H1 (cell line): ENCODE results near the gene C1QTNF1. TPM values are rescaled to one million over a fixed set of nuclear protein-coding genes. Genes with fewer than 3 reads are reported as not detected.

Source experiments
- CTCF ChIA-PET: fragments of 300-600 bp; sonication (Branson Sonifier 250); formaldehyde crosslinking; loops from one replicate; lab custom pipeline; 2021; ENCODE audit not compliant: partially characterized antibody; lab: Charles Lee
- POLR2A ChIA-PET: fragments of 300-600 bp; sonication (Branson Sonifier 250); formaldehyde crosslinking; loops from one replicate; lab custom pipeline; 2021; ENCODE audit warnings: inconsistent platforms; ENCODE audit not compliant: partially characterized antibody; lab: Charles Lee
- DNase-seq, 2 experiments: peaks; one replicate each; pipeline versions ENCODE4 v3.0.0 to v3.0.0-alpha.2; 2010 to 2022; ENCODE audit warnings: low spot score in 2 of 2, low read depth in 1 of 2, mixed read lengths in 1 of 2
- FAIRE-seq: peaks from 2 replicates; lab custom pipeline; 2011; peaks lifted over from hg19 to GRCh38; lab: Jason Lieb, UNC
- H2AFZ ChIP-seq: 2 replicates; pipeline ENCODE4 v1.8.1; 2012; ENCODE audit warnings: low read length, inconsistent platforms
- H2AK5ac ChIP-seq: 2 replicates; pipeline ENCODE4 v1.6.1; 2013; ENCODE audit warnings: low read depth, low read length
- H2BK120ac ChIP-seq: replicated peaks from 2 replicates; pipeline ENCODE3; 2013; ENCODE audit warnings: low read depth, low read length, inconsistent platforms
- H2BK12ac ChIP-seq: 2 replicates; pipeline ENCODE4 v1.6.1; 2013; ENCODE audit warnings: low read depth, low read length
- H2BK15ac ChIP-seq: 2 replicates; pipeline ENCODE4 v1.6.1; 2013; ENCODE audit warnings: low read length
- H2BK20ac ChIP-seq: 2 replicates; pipeline ENCODE4 v1.6.1; 2013; ENCODE audit warnings: low read length
- H2BK5ac ChIP-seq: 2 replicates; pipeline ENCODE4 v1.6.1; 2013; ENCODE audit warnings: low read depth, low read length
- H3K14ac ChIP-seq: 2 replicates; pipeline ENCODE4 v1.6.1; 2013; ENCODE audit warnings: inconsistent platforms; ENCODE audit not compliant: insufficient read length
- H3K18ac ChIP-seq: 2 replicates; pipeline ENCODE4 v1.6.1; 2013; ENCODE audit warnings: low read length; ENCODE audit errors: extremely low read depth
- H3K23ac ChIP-seq: 2 replicates; pipeline ENCODE4 v1.6.1; 2013; ENCODE audit warnings: inconsistent platforms; ENCODE audit not compliant: insufficient read length
- H3K23me2 ChIP-seq: 2 replicates; pipeline ENCODE4 v1.6.1; 2013; ENCODE audit warnings: low read depth, low read length
- H3K27ac ChIP-seq: 2 replicates; pipeline ENCODE4 v1.6.1; 2011; ENCODE audit warnings: low read depth, low read length, inconsistent platforms
- H3K27me3 ChIP-seq, 4 experiments: replicated peaks in 1 of 4; 1 replicate in 1 of 4; 2 replicates in 3 of 4; pipeline versions ENCODE4 v1.6.1 to v1.8.1; 2011 to 2013; ENCODE audit warnings: low read length in 3 of 4, mild to moderate bottlenecking in 3 of 4, inconsistent platforms in 2 of 4, mixed read lengths in 2 of 4, moderate library complexity in 1 of 4; ENCODE audit not compliant: control insufficient read depth in 3 of 4, insufficient read depth in 3 of 4; ENCODE audit errors: extremely low read depth in 1 of 4
- H3K36me3 ChIP-seq, 4 experiments: 2 replicates each; pipeline versions ENCODE4 v1.6.1 to v1.8.1; 2011 to 2013; ENCODE audit warnings: mild to moderate bottlenecking in 4 of 4, low read length in 3 of 4, moderate library complexity in 2 of 4, control low read depth in 1 of 4, inconsistent platforms in 1 of 4; ENCODE audit not compliant: insufficient read depth in 4 of 4, control insufficient read depth in 2 of 4
- H3K4ac ChIP-seq: replicated peaks from 2 replicates; pipeline ENCODE3; 2013; ENCODE audit warnings: low read length, low read depth, mixed read lengths, inconsistent platforms; ENCODE audit not compliant: insufficient read length
- H3K4me1 ChIP-seq, 4 experiments: replicated peaks in 1 of 4; 1 replicate in 1 of 4; 2 replicates in 3 of 4; pipeline versions ENCODE4 v1.6.1 to v1.8.1; 2011 to 2013; ENCODE audit warnings: low read length in 3 of 4, inconsistent platforms in 2 of 4, mixed read lengths in 1 of 4; ENCODE audit not compliant: insufficient read depth in 4 of 4, control insufficient read depth in 3 of 4
- H3K4me2 ChIP-seq, 2 experiments: 2 replicates each; pipeline versions ENCODE4 v1.6.1 to v1.8.1; 2011 to 2013; ENCODE audit warnings: low read depth in 2 of 2, low read length in 2 of 2, control low read depth in 1 of 2, inconsistent platforms in 1 of 2, mild to moderate bottlenecking in 1 of 2; ENCODE audit not compliant: insufficient read depth in 1 of 2
- H3K4me3 ChIP-seq, 4 experiments: fragments of 200-600, 300-600 bp in 1 of 4; sonication (generic), shearing (Covaris generic), sonication (Bioruptor Twin) in 1 of 4; 2 replicates each; pipeline versions ENCODE4 v1.5.1 to v1.8.1; 2011 to 2016; ENCODE audit warnings: low read length in 4 of 4, low read depth in 3 of 4, control low read depth in 2 of 4, inconsistent platforms in 2 of 4, mild to moderate bottlenecking in 2 of 4, mixed read lengths in 1 of 4, moderate library complexity in 1 of 4; ENCODE audit not compliant: insufficient read depth in 2 of 4; ENCODE audit errors: extremely low read depth in 1 of 4
- H3K56ac ChIP-seq: replicated peaks from 2 replicates; pipeline ENCODE3; 2013; ENCODE audit warnings: low read depth, mild to moderate bottlenecking, mixed read lengths, low read length, inconsistent platforms; ENCODE audit not compliant: insufficient read length
- H3K79me1 ChIP-seq: 2 replicates; pipeline ENCODE4 v1.6.1; 2013; ENCODE audit warnings: low read depth, low read length, control low read depth
- H3K79me2 ChIP-seq, 2 experiments: 2 replicates each; pipeline versions ENCODE4 v1.6.1 to v1.8.1; 2012 to 2013; ENCODE audit warnings: low read length in 2 of 2, mild to moderate bottlenecking in 2 of 2, inconsistent platforms in 1 of 2; ENCODE audit not compliant: insufficient read depth in 2 of 2, control insufficient read depth in 1 of 2
- H3K9ac ChIP-seq, 4 experiments: replicated peaks in 1 of 4; 1 replicate in 1 of 4; 2 replicates in 3 of 4; pipeline versions ENCODE4 v1.6.1 to v1.8.1; 2011 to 2013; ENCODE audit warnings: low read depth in 3 of 4, low read length in 3 of 4, control low read depth in 2 of 4, mild to moderate bottlenecking in 2 of 4, moderate library complexity in 2 of 4, inconsistent platforms in 1 of 4; ENCODE audit errors: extremely low read depth in 1 of 4
- H3K9me3 ChIP-seq, 2 experiments: 2 replicates each; pipeline versions ENCODE4 v1.6.1 to v1.8.1; 2012 to 2013; ENCODE audit warnings: mild to moderate bottlenecking in 2 of 2, moderate library complexity in 2 of 2, control low read depth in 1 of 2, inconsistent platforms in 1 of 2, low read depth in 1 of 2, low read length in 1 of 2, mixed read lengths in 1 of 2; ENCODE audit not compliant: insufficient read depth in 2 of 2
- H4K20me1 ChIP-seq, 2 experiments: replicated peaks in 1 of 2; 2 replicates each; pipeline versions ENCODE3 to v1.8.1; 2011 to 2013; ENCODE audit warnings: inconsistent platforms in 2 of 2, low read length in 2 of 2, mild to moderate bottlenecking in 1 of 2; ENCODE audit not compliant: insufficient read depth in 2 of 2, control insufficient read depth in 1 of 2
- H4K5ac ChIP-seq: 2 replicates; pipeline ENCODE4 v1.6.1; 2013; ENCODE audit warnings: low read length, low read depth, mixed read lengths, inconsistent platforms; ENCODE audit not compliant: insufficient read length
- H4K8ac ChIP-seq: 2 replicates; pipeline ENCODE4 v1.8.0; 2013; ENCODE audit warnings: mild to moderate bottlenecking, moderate library complexity, low read length, inconsistent platforms; ENCODE audit not compliant: insufficient read depth; ENCODE audit errors: extremely low read depth
- H4K91ac ChIP-seq: replicated peaks from 2 replicates; pipeline ENCODE3; 2013; ENCODE audit warnings: low read length, mixed read lengths, inconsistent platforms; ENCODE audit not compliant: insufficient read length
- POLR2A ChIP-seq, 2 experiments: IDR thresholded peaks; 1 replicate in 1 of 2; 2 replicates in 1 of 2; pipeline ENCODE4 v1.6.1; 2011; ENCODE audit warnings: low read depth in 2 of 2, low read length in 2 of 2, mild to moderate bottlenecking in 2 of 2; ENCODE audit errors: control extremely low read depth in 1 of 2
- RAD21 ChIP-seq, 2 experiments: IDR thresholded peaks in 1 of 2; conservative IDR thresholded peaks in 1 of 2; 2 replicates each; pipeline ENCODE4 v1.6.1; 2011; ENCODE audit warnings: low read depth in 2 of 2, low read length in 2 of 2, improper control_type of control experiment in 1 of 2, inconsistent platforms in 1 of 2, mild to moderate bottlenecking in 1 of 2, moderate library complexity in 1 of 2
- RNF2 ChIP-seq: fragments of 200-900, 300-1000 bp; sonication (generic); IDR thresholded peaks from 2 replicates; pipeline ENCODE4 v1.7.1; 2016; ENCODE audit warnings: borderline replicate concordance, low read depth, mild to moderate bottlenecking, antibody characterized with exemption, low read length; ENCODE audit not compliant: poor library complexity, severe bottlenecking; ENCODE audit errors: missing control alignments
- TCF12 ChIP-seq: IDR thresholded peaks from 2 replicates; pipeline ENCODE4 v1.6.1; 2011; ENCODE audit warnings: low read depth, mild to moderate bottlenecking, low read length
- WGBS, 2 experiments: shearing (Covaris generic) in 1 of 2; methylation state at CpG; one replicate each; pipeline versions ENCODE4 v1.1.6 to v1.1.7; 2013 to 2015; ENCODE audit warnings: low lambda C conversion rate in 2 of 2, mixed read lengths in 2 of 2, inconsistent platforms in 1 of 2, low coverage in 1 of 2, missing lambda C conversion rate in 1 of 2; ENCODE audit not compliant: insufficient replicate concordance in 2 of 2, insufficient coverage in 1 of 2, insufficient read length in 1 of 2; ENCODE audit errors: extremely low coverage in 1 of 2, missing lambda C conversion rate in 1 of 2; 5-methylcytosine and 5-hydroxymethylcytosine counted together
- polyA plus RNA-seq, 7 experiments: library from polyadenylated mRNA; depleted of rRNA in 3 of 7; stranded (reverse) in 5 of 7; unstranded in 2 of 7; fragments of >200 nt in 5 of 7; fragments of 200-250 nt in 2 of 7; gene quantifications; 1 replicate in 5 of 7; 2 replicates in 1 of 7; 4 replicates in 1 of 7; pipeline versions ENCODE4 v1.2.1 to v1.2.3, GENCODE V29; 2011 to 2013; ENCODE audit warnings: missing spikeins in 2 of 7, mixed read lengths in 2 of 7
- total RNA-seq: library from RNA; stranded (reverse); fragmentation: NEBNext Ultra II Directional; extraction: Animal tissue kit (Norgen Biotek cat#: 25700); gene quantifications from 2 replicates; pipeline ENCODE4 v1.2.1, GENCODE V29; 2021

The C1QTNF1 gene
- total and polyA plus RNA-seq, 2 of the 8 experiments (the other 6 are each of a cell fraction or from before 2014, with no cell fraction given) = 1.5 to 2.5 TPM

- H4K8ac ChIP-seq = no peak overlapping the region
- no peak overlapping the region for H3K27ac ChIP-seq
- H3K14ac ChIP-seq = no peak overlapping the region
- H2AK5ac ChIP-seq = no peak overlapping the region
- H3K4me2 ChIP-seq = no peak overlapping the region
- H3K56ac ChIP-seq = no peak overlapping the region
- CTCF ChIA-PET = interaction anchor here (0.6 to 2.0 kb wide), 7 partner anchors 9 to 389 kb away, joined by 3 to 7 read pairs (median 3); no protein-coding TSS in a partner anchor
- H2BK5ac ChIP-seq = no peak overlapping the region
- H3K4me1 ChIP-seq = peaks cover 0 to 4% (median under 1%) of the 10 kb centered on the region in 4 experiments; a peak in 3 of 7 replicates
- H3K23ac ChIP-seq = no peak overlapping the region
- H3K27me3 ChIP-seq = peaks cover 26 to 64% (median 58%) of the 10 kb centered on the region in 4 experiments
- no peak overlapping the region for H2BK12ac ChIP-seq
- no peaks in the 10 kb centered on the region; the same call in 1 of the 2 replicates for H3K23me2 ChIP-seq
- 90% methylated on average over 14 of the region's 14 CpGs; no CpG with 5 or more reads in 1 of the 2 experiments for WGBS, 2 experiments
- no peak overlapping the region for H3K4me3 ChIP-seq
- H2AFZ ChIP-seq = no peak overlapping the region
- peaks cover 3 to 4% of the 10 kb centered on the region in 2 experiments; a peak in 1 of 4 replicates for H3K79me2 ChIP-seq
- H4K91ac ChIP-seq = no peak overlapping the region
- no peak overlapping the region for H2BK120ac ChIP-seq
- no peak overlapping the region for H4K5ac ChIP-seq
- DNase-seq (no peak), FAIRE-seq (no peak)
- no peak overlapping the region for H2BK15ac ChIP-seq
- no peaks in the 10 kb centered on the region for H3K9me3 ChIP-seq
- no peak overlapping the region for H3K9ac ChIP-seq
- POLR2A ChIA-PET = interaction anchor here (1.2 to 1.3 kb wide), 2 partner anchors 22 to 26 kb away, joined by 3 read pairs; partner anchors contain the start of gene LGALS3BP
- peaks cover 14% of the 10 kb centered on the region for H3K79me1 ChIP-seq
- no peak overlapping the region for H3K18ac ChIP-seq
- H3K4ac ChIP-seq = no peak overlapping the region
- H3K36me3 ChIP-seq = no peaks in the 10 kb centered on the region; a peak in 2 of 8 replicates
- H2BK20ac ChIP-seq = no peak overlapping the region
- peaks cover 51 to 69% of the 10 kb centered on the region in 2 experiments for H4K20me1 ChIP-seq
- TF ChIP-seq RAD21 (IDR thresholded peaks at IDR 0.05 in 1 of 2, conservative IDR thresholded peaks at IDR 0.05 in 1 of 2; ENCODE audit: low read depth in 2 of 2, low read length in 2 of 2) (no peak), POLR2A (IDR thresholded peaks at IDR 0.05; ENCODE audit: control extremely low read depth in 1 of 2, low read depth in 2 of 2, low read length in 2 of 2) (no peak), RNF2 (no peak), TCF12 (no peak)
Observed at GRCh38 chr17:79002291-79002690, 21.7 kb upstream of the C1QTNF1 start.
